Mucosa of stomach (tissue), 1 donor: ENCODE results near the gene FSCN2.

Experiments used
- H3K27me3 ChIP-seq: one replicate; pipeline ENCODE4 v1.7.0; 2013; ENCODE audit warnings: mild to moderate bottlenecking, low read length; ENCODE audit not compliant: control insufficient read depth, insufficient read depth
- H3K36me3 ChIP-seq: one replicate; pipeline ENCODE4 v1.7.0; 2013; ENCODE audit warnings: low read length; ENCODE audit not compliant: control insufficient read depth, insufficient read depth
- H3K4me1 ChIP-seq: one replicate; pipeline ENCODE4 v1.7.0; 2013; ENCODE audit warnings: mild to moderate bottlenecking, low read length; ENCODE audit not compliant: control insufficient read depth, insufficient read depth
- H3K4me3 ChIP-seq: one replicate; pipeline ENCODE4 v1.7.0; 2013; ENCODE audit warnings: low read length
- H3K9ac ChIP-seq: one replicate; pipeline ENCODE4 v1.7.0; 2013; ENCODE audit warnings: mild to moderate bottlenecking, low read length, moderate library complexity
- H3K9me3 ChIP-seq: one replicate; pipeline ENCODE4 v1.7.0; 2013; ENCODE audit warnings: mild to moderate bottlenecking, low read length, moderate library complexity; ENCODE audit not compliant: control insufficient read depth
- donor health status: Pancreatic carcinoma.

Gene FSCN2

DNA sequence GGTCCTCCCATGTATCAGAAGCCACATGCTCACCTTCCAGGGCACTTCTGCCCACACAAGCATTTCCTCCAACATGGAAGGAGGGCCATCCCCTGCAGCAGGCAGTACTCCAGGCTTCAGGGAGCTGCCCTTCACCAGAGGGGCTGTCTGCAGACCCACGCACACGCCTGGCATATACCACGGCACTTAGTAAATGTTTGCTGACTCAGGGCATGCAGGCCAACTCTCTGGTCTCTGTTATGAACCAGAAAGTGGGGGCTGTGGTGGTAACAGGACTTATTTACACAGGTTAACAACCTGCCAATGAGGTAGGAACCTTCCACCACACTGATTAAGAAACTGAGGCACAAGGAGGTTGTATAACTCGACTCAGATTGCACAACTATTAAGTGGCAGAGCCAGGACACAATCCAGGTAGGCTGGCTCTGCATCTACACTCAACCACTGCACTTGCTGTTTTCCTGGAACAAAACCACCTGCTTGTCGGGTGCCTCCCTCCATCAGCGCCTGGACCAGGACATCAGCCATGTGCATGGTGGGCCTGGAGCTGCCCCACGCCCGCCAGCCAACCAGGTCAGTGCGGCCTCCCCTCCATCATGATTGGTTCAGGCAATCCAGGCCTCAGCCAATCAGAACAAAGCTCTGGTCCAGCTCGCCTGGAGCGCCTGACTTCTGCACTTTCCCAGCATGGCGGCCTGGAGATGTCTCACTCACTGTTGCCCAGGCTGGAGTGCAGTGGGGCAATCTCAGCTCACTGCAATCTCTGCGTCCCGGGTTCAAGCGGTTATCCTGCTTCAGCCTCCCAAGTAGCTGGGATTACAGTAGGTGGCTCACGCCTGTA is 34.8 kb upstream of the FSCN2 start:
- H3K27me3 ChIP-seq: peaks cover 19% of the 10 kb centered on the region
- H3K9ac ChIP-seq: no peak overlapping the region
- H3K4me3 ChIP-seq: no peak overlapping the region
- H3K36me3 ChIP-seq: no peaks in the 10 kb centered on the region
- H3K9me3 ChIP-seq: no peaks in the 10 kb centered on the region
- peaks cover 9% of the 10 kb centered on the region for H3K4me1 ChIP-seq

DNA sequence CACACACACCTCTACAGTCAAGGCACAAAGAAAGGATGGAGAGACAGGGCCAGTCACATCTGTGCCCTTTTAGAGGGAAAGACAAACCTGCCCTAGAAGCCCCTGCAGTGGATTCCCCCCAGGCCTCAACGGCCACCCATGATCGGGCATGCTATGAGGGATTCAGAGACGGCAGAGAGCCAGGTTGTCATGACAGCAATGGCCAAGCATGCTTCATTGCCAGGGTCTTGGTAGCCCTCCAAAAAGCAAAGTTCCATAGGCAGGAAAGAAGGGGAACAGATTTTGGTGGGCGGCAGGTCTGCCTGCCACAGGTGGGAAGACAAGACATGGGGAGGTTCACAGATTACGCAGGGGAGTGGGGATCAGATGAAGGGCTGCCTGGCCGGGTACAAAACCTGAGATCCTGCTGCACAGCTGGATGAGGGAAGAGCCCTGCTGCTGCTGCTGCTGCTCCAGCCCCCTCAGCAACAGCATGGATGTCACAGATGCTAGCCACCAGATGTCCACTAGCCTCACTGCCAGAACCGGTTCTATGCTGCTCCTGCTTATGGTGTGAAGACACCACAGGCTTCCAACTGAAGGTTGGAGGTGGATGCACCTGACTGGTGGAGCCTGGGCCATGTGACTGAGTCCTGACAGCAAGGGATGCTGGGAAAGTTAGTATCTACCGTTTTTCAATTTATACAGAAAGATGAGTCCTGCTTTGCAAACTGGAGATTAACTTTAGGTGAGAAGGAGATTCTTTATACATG is 33.4 kb upstream of the FSCN2 start:
- Histone ChIP-seq H3K36me3 (no peaks in the 10 kb centered on the region), H3K9ac (no peak overlapping the region), H3K27me3 (peaks cover 25% of the 10 kb centered on the region), H3K4me1 (peaks cover 6% of the 10 kb centered on the region), H3K9me3 (no peaks in the 10 kb centered on the region), H3K4me3 (no peak overlapping the region)

DNA sequence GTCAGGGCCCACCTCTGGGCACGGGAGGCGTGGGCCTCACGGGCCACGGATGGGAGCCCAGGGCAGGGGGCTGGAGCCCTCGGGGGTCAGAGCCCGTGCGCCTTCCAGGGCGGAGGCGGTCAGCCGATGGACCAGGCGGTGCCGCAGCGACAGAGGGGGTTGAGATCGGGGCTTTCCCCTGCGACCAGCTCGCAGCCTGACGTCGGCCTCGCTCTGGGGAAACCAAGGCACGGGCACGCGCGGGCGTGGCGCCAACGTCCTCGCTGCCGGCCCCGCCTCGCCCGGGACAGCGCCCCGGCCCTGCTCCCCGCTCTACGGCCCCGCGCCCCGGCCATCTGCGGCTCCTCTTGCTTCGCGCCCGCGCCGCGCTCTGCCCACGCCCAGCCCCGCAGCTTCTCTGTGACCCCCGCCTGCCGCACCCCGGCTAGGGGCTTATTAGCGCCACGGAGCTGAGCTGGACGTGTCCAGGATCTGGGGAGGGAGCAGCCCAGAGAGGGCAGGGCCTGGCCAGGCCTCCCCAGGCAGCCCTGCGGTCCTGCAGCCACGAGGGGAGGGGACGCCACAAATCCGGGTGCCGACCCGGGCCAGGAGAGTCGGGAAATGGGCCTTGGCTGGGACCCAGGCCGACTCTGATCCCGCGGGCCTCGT is 29.1 kb upstream of the FSCN2 start:
- H3K4me1 ChIP-seq: no peaks in the 10 kb centered on the region
- no peaks in the 10 kb centered on the region for H3K9me3 ChIP-seq
- H3K36me3 ChIP-seq: no peaks in the 10 kb centered on the region
- H3K4me3 ChIP-seq: no peak overlapping the region
- peaks cover 17% of the 10 kb centered on the region for H3K27me3 ChIP-seq
- no peak overlapping the region for H3K9ac ChIP-seq

DNA sequence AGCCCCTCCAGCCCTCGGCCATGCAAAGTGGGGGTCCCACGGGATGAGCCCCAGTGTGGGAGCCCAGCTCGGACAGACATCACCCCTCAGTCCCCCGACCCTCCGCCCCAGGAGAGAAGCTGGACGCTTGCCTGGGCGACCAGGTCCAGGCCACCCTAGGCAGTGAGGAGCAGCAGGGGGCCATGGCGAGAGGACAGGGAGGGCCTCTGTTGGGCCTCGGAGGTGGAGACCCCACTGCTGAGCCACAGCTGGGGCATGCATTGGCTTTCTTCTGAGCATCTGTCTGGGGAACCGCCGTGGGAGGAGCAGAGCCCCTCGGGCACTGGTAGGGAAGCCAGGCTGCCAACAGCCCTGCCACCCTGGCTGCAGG is 28.6 kb upstream of the FSCN2 start:
- H3K9ac ChIP-seq: no peak overlapping the region
- no peaks in the 10 kb centered on the region for H3K9me3 ChIP-seq
- no peak overlapping the region for H3K4me3 ChIP-seq
- H3K4me1 ChIP-seq: no peaks in the 10 kb centered on the region
- H3K27me3 ChIP-seq: peaks cover 14% of the 10 kb centered on the region
- no peaks in the 10 kb centered on the region for H3K36me3 ChIP-seq

DNA sequence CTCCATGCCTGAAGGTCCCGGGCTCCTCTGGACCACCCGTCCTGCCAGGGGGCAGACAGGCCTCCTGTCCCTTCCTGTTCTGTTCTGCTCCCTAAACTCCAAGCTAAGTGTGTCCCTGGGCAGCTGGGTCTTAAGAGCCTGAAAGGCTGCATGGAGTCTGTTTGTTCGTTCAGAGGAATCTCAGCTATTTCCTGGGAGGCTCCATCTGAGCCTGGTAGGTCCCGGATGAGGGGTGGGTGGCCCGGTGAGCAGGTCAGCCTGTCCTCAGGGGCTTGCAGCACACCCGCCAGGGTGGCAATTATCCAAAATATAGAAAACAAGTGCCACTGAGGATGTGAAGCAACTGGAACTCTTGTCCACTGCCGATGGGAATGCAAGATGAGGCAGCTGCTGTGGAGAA is 28.1 kb upstream of the FSCN2 start:
- Histone ChIP-seq H3K4me1 (no peaks in the 10 kb centered on the region), H3K27me3 (peaks cover 10% of the 10 kb centered on the region), H3K4me3 (no peak overlapping the region), H3K9ac (no peak overlapping the region), H3K36me3 (no peaks in the 10 kb centered on the region), H3K9me3 (no peaks in the 10 kb centered on the region)

- Histone ChIP-seq H3K4me1 (no peaks in the 10 kb centered on the region), H3K9me3 (no peaks in the 10 kb centered on the region), H3K9ac (no peak overlapping the region), H3K36me3 (no peaks in the 10 kb centered on the region), H3K27me3 (peaks cover 10% of the 10 kb centered on the region), H3K4me3 (no peak overlapping the region)
These were observed 25.6 kb upstream of the FSCN2 start for GRCh38 chr17:81502471-81503017.

GRCh38 chr17:81503619-81504018 is 24.6 kb upstream of the FSCN2 start:
- Histone ChIP-seq H3K36me3 (no peaks in the 10 kb centered on the region), H3K9ac (no peak overlapping the region), H3K9me3 (no peaks in the 10 kb centered on the region)

GRCh38 chr17:81508639-81509206 is 19.5 kb upstream of the FSCN2 start:
- H3K9me3 ChIP-seq: no peaks in the 10 kb centered on the region
- peak overlapping the region; percentile 96 for H3K9ac ChIP-seq
- H3K4me1 ChIP-seq: peaks cover 10% of the 10 kb centered on the region
- H3K4me3 ChIP-seq: peak overlapping the region; percentile 92
- H3K27me3 ChIP-seq: no peaks in the 10 kb centered on the region
- peaks cover 28% of the 10 kb centered on the region for H3K36me3 ChIP-seq

More at GRCh38 chr17:81503619-81504018, 24.6 kb upstream of the FSCN2 start:
- H3K4me3 ChIP-seq: no peak overlapping the region
- no peaks in the 10 kb centered on the region for H3K4me1 ChIP-seq
- peaks cover 10% of the 10 kb centered on the region for H3K27me3 ChIP-seq

- peaks cover 10% of the 10 kb centered on the region for H3K4me1 ChIP-seq
- H3K4me3 ChIP-seq: peak overlapping the region; percentile 92
- no peaks in the 10 kb centered on the region for H3K27me3 ChIP-seq
- H3K36me3 ChIP-seq: peaks cover 28% of the 10 kb centered on the region
- peak overlapping the region; percentile 96 for H3K9ac ChIP-seq
- H3K9me3 ChIP-seq: no peaks in the 10 kb centered on the region
These were observed 18.8 kb upstream of the FSCN2 start for GRCh38 chr17:81509207-81509971.

- Histone ChIP-seq H3K9me3 (no peaks in the 10 kb centered on the region), H3K4me3 (peak overlapping the region; percentile 92)
These were observed 18.0 kb upstream of the FSCN2 start for GRCh38 chr17:81509972-81510784.

More at GRCh38 chr17:81509972-81510784, 18.0 kb upstream of the FSCN2 start:
- Histone ChIP-seq H3K4me1 (peaks cover 10% of the 10 kb centered on the region), H3K27me3 (no peaks in the 10 kb centered on the region), H3K36me3 (peaks cover 28% of the 10 kb centered on the region), H3K9ac (peak overlapping the region; percentile 96)
